Stimulated activated CD4-positive, alpha-beta T cell treated with anti-CD3 and anti-CD28 coated beads, Interleukin-15, amount 100 ng/mL, for 48 hours (primary cell): ENCODE data around the gene NDOR1.
"Not testable (repeated sequence)": the region's sequence is repeated elsewhere in the genome, so short reads cannot be mapped to it uniquely, and the experiment has no call there.

Experiments
- DNase-seq, 2 donors: peaks; one replicate each; pipeline ENCODE4 v3.0.0-alpha.2; 2020; ENCODE audit warnings: low read depth in 2 of 2

Gene NDOR1

DNA sequence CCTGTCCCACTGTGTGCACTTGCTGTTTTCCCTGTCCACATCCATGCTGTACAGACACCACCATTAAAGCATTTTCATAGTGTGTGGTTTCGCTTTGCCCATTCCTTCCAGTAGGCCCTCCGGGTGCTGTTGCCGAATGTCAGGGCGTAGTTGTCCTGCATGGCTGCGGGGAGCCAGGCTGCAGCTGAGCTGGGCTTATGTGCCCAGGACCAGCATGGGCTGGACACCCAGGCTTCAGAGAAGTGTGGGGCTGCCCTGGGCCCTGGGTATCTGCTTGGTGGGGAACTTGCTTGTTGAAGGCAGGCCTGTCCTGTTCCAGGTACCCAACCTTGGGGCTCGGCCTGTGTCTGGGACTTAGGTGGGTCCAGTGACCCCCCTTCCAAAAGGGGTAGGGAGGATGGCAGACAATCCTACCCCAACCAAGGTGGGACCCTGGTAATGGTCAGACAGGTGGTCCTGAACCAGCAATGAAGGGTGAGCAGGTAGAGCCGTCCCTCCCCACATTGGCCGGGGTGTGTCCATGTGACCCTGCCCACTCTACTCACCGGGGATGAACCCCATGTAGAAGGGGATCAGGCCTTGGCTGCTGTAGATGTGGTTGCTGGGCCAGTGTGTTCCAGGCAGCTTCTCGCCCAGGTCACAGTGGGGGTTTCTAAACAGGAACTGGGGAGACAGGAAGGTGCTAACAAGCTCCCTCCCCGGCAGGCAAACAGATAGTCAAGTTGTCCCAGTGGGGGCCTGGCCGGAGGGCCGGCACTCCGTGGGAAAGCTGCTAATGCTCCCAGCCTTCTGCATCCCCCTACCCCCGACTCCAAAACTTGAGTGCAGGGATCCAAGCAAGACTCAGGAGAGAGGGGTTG, 38.4 kb downstream of the NDOR1 start:
- DNase-seq: no peak

DNA sequence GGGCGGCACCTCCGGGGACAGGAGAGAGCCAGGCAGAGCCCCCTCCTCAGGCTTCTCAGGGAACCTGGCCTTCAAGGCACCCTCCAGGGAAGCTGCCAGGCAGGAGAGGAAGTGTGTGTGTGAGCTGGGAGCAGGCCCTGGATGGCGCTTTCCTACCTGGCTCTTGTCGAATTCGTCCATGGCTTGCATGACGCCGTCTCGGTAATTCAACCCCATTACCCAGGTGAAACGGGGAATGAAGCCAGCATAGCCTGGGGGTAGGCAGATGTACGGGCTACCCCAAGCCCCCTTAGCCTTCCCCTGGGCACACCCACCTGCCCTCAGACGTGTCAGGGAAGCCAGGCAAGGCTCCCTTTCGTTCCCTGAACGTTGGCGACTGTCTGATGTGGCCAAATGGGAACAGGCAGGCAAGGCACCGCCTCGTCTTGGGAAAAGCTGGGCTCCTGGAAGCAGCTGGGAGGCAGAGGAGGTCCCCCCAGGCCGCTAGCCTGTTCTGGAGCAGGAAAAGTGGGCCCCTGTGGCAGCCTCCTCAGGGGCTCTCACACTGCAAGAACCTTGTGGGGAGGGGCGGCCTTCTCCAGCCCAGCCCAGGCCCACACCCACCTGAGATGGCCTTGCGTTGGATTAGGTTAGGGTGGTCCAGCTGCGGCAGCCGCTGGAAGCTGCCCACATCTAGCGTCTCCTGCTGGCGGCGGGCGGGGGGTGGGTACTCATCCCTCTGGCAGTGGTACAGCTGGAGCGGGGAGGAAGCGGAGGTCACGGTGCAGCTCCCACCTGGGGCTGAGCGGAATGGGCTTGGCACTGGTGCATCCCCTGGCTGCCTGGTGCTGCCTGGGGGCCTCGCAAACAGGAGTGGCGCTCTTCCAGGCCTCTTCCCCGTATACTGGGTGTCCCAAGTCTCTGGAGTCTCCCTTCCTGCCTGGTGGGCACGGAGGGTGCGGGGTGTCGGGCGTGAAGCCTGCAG, 39.3 kb downstream of the NDOR1 start:
- no peak for DNase-seq

DNA sequence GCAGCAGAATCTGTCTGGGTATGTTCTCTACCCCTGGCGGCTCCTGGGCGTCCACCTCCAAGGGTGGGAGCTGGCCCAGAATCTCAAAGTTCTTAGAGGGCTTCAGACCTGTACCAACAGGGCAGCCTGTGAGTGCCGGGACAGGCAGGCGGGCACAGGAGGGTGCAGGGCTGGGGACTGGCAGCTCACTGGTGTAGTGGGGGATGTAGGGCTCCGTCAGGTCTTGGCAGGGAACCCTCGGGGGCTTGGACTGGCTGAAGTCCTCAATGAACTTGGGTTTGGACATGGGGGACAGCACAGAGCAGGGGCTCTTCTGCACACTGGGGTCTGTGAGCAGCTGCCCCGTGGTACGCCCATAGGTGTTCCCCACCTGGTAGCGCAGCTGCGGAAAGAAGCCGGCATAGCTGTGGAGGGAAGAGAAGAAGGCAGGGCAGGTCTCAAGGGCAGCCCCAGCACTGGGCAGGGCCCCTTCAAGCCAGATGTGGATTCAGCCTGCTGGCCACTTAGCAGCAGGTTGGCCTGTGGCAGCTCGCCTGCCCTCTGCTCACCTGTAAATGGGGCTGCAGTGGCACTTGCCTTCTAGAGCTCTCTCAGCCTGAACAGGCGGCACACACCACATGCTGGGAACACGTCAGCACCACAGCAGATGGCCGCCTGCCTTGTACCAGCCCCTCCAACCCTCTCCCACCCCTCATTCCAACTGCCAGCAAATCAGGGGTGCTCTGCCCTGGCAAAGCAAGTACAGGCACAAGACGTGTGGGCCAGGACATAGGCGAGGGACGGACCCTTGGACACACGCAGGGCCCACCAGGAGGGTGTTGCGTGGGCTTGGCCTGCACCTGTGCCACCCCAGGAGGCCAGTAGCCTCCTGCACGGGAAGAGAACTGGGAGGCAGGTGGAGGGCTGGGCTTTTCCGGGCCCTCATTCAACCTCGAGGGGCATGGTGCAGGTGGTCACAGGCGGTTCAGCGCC, 40.2 kb downstream of the NDOR1 start:
- no peak for DNase-seq

DNA sequence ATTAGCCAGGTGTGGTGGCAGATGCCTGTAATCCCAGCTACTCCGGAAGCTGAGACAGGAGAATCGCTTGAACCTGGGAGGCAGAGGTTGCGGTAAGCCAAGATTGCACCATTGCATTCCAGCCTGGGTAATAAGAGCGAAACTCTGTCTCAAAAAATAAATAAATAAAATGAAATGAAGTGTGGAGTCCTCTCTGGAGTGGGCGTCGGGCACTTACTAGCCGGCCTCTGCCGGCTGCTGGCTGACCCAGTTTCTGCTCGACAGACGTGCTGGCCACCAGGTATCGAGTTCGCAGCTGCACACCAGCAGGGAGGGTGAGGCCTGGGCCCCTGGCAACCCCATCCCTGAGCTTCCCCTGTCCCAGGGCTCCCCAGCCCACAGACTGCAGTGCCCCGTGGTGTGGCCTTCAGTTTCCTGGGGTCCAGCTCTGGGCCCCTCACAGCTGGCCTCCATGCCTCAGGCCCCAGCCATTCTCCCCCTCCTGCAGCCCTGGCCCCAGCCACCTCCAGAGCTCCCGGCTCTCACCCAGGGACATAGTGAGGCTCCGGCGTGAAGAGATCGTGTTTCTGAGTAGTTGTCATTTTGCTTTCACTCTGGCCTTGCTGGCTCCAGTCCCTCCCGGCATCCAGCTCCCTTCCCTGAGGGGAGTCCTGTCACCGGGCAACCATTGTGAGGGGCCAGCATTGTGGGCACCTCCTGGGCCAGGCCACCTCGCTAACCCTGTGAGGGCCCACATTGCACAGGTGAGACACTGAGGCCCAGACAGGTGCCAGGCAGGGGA, 41.8 kb downstream of the NDOR1 start:
- DNase-seq: no peak

DNA sequence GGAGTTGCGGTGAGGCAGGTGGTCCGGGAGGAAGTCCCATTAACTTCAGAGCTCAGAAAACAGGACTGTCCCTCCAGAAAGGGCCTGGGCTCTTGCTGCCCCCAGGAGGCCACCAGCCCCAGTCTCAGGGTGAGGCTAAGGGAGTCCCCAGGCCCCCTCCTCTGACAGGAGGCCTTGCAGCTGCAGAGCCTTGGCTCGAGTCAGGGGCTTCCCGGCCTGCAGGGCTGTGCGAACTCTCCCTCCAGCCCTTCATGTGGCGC, 42.3 kb downstream of the NDOR1 start:
- no peak for DNase-seq

DNA sequence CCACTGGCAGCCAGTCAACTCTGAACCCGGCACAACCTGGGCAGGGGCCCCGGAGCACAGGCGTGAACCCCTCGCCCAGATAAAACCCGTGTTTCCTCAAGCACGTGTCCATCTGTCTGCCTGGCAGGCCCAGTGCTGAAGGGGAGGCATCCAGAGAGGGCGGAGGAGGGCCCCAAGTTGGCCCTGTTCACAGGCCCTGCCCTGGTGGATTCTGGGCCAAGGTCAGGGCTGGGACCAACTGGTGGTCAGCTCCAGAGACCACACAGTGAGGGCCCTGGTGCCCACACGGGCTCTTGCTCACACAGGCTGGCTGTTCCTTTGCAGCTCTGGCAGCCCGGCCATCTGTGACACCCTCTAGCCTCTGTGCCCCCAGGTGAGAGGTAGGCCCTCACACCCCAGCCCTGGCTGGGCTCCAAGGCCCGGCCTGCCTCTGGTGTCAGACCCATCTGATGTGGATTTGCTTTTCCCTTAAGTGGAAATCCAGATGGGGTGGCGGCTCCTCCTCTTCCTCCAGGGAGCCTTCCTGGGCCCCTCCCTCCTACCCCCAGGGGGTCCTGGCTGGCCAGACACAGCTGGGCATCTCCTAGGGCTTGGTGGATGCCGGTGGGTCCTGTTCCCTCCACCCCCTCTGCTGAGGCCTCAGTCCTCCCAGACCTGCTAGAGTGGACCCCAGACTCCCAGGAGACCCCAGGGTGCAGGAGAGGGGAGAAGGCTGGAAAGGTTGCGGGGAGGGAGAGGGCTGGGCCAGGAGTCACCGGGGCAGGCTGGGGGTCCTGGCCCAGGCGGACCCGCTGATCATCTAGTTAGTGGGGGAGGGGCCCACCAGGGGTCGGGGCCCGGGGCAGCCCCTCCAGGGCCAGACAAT, 45.1 kb downstream of the NDOR1 start:
- no peak for DNase-seq

DNA sequence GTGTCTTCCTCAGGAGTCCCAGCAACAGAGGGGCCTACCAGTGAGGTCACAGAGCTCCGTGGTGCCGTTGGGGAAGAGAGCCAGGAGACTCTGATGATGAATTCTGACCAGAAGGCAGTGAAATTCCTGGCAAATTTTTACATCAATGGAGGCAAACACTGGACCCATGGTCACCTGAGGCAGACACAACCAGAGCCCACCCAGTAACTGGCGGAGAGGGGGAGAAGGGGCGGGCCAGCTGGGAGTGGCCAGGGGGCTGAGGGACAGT, 45.6 kb downstream of the NDOR1 start, which contains the start of gene STPG3:
TSS of gene STPG3 (plus strand) at position 93 of the 268 bp plus-strand sequence. CDS start at position 94, 1 bp downstream.
- DNase-seq: no peak

DNA sequence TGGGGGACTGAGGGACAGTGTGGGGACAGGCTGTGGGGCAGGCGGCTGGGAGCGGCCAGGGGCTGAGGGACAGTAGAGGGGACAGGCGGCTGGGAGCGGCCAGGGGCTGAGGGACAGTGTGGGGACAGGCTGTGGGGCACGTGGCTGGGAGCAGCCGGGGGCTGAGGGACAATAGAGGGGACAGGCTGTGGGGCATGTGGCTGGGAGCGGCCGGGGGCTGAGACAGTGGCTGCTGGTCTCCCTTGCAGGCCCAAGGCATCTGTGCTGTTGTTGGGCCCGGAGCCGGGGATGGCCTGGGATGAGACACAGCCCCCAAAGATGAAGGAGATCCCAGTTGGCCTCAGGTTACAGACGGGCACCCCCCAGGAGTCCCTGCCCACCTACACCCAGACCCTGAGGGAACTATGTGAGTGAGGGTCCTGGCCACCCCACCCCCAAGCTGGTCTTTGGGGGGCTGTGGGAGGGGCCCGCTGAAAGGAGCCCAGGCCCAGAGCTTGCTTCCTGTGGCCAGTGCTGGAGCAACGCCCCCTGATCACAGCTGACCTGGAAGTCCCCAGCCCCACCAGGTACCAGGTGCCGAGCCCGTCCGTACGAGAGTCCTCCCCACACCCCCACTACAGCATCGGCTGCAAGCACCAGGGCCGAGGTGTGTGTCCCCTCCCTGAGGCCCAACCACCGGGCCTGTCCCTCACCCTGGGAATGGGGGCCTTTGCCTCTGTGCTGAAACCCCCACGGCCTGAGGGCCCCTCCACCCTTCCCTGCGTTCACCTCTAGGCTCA, 46.2 kb downstream of the NDOR1 start:
- no peak for DNase-seq

DNA sequence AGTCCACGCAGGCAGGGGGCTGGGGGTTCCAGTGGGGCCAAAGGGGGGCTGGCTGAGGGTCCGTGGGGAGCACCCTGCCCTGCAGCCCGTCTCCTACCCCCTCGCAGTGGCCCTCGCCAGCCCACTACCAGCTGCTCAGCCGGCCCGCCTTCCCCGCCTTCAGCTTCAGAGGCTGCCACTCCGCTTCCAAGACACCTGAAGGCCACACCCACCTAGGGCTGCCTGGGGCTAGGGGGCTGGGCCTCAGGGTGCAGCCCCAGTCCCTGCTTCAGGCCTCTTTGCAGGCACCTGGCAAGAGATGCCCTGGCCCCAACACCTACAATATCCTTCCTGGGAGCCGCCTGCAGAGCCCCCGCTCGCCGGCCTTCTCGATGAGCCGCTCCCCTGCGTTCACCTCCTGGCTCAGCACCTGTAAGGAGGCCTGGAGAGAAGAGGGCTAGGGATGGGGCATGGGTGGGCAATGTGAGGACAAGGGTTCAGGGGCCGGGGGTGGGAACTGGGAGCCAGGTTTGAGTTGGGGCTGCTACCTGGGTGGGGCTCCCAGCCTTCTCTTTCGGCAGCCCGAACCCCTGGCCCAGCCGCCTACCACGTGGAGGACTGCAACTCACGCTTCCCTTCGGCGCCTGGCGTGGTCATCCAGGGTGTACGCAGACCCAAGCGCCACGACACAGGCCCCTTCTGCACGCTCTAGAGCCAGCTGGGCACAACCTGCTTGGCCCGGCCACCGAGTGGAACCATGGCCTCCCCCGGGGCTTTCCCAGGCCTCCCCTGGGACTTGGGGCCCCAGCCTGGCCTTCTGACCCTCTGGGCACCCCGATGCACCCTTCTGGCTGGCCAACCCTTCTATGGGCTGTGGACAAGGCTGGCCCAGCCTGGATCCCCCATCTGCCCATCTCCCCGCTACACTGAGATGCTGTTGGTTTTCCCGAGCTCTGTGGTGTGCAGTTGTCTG, 47.3 kb downstream of the NDOR1 start:
- no peak for DNase-seq

DNA sequence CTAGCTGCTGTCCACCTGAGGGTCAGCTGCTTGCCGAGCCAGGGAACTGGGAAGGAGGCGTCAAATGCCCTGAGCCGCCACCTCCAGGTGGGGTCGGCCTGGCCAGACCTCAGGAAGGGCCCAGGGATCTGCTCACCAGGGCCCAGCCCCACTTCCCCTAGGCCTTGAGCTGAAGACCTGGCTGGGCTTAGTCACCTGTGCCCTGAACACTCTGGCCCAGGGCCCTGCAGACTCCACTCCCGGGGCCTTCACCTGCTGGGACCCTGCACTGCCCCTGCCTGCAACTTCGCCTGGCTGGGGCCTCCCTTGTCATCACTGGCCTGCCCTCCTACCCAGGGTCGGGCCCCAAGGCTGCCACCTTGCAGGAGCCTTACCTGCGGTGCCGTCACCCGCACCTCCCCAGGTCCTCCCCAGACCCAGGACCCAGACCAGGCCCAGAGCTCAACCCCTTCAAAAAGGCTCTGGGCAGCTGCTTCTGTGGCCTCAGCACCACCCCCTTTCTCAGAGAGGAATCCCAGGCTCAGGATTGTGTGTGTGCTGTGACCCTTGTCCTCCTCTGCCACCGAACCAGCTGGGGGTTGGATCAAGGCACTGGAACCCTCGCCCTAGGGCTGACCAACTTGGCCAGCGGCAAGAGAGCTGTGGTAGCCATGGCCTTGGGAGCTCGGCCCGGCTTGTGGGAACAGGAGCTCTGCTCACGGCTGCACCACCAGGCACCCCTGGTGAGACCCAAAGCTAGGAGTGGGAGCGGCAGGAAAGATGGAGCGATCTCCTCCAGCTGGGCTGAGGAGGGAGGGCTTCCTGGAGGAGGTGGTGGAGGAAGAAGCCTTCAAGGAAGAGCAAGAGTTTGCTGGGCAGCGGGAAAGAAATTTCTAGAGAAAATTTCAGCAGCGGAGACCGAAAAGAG, 48.5 kb downstream of the NDOR1 start:
- no peak for DNase-seq

DNA sequence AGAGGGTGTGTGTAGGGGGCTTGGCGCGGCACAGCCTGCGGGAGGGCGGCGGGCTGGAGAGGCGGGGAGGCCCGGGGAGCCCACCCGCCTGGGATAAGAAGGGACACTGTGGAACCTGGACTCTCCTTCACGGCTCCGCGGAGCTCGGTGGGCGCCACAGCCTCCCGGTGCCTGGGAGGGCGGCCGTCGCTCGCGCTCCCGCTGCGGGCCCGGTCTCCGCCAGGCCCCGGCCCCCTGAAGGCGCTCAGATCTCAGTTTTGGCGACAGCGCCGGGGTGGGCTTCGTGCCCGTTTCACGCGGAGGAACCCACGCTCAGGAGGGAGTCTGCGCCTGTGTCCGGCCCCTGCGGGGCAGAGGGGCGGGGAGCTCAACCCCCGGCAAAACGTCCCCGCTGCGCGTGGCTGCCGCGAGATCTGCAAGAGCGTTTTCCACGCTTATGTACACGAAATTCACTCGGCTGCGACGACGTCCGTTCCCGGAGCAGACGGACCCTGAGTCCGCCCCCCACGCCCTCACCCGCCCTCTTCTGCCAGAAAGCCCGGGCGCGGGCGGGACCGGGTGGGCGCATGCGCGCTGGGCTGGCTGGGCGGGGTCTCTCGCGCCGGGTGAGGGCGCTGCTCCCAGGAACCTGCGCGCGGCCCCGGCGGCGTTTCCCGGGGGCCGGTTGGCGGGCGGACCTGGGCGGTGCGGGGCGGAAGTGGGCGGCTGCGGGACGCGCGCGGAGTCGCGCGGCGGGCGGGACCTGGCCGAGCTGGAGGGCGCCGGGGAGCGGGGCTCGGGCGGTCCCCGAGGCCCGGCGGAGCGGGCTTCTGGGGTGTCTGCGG, 49.3 kb downstream of the NDOR1 start, which contains the start of gene NELFB:
TSS of gene NELFB (plus strand) at position 704 of the 824 bp plus-strand sequence.
- peak; percentile 82 to 94 for DNase-seq

DNA sequence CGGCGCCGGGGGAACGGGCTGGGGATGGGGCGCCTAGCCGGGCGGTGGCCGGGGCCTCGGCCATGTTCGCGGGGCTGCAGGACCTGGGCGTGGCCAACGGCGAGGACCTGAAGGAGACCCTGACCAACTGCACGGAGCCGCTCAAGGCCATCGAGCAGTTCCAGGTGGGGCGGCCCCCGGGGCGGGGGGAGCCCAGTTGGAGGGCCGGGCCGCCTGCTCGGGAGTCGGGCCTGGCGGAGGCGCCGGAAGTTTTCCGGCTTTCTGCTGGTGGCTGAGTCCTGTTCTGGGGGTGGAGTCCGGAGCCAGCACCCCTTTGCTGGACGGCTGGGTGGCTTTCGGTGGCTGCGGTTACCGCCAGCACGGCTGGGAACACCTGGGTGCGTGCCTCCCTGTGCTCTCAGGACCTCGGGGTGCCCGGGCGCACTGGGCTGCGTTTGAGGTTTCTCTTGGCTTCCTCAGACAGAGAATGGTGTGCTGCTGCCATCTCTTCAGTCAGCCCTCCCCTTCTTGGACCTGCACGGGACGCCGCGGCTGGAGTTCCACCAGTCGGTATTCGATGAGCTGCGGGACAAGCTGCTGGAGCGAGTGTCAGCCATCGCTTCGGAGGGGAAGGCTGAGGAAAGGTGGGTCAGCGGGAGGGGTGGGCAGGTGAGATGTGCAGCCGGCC, 50.1 kb downstream of the NDOR1 start:
- peak in 1 of 2 donors; percentile 22 for DNase-seq

DNA sequence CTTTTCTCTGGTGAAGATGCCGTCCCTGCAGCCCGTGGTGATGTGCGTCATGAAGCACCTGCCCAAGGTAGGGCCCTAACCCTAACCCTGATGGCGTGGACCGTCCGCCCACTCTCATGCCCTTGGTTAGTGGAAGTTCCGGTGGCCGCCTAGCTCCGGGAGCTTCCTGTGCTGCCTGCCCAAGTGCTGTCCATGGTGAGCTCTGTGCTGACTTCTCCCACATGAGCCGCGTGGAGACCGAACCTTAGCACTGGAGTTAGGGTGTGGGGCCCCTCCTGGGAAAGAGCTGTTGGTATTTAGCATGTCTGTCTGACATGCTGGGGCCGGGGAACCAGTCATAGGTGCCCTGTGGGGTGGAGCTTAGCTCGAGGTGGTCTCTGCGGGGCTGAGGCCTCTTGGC, 50.9 kb downstream of the NDOR1 start:
- no peak for DNase-seq

DNA sequence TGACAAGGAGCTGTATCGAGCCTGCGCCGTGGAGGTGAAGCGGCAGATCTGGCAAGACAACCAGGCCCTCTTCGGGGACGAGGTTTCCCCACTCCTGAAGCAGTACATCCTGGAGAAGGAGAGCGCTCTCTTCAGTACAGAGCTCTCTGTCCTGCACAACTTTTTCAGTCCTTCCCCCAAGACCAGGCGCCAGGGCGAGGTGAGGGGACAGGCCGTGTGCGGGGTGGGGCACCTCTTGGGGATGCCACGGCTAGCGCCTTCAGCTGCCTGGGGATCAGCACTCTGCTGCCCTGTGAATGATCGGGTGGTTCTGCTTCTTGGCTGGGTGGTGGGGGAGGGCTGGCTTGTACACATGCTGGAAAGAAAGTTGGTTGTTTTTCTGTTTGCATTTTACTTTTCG, 51.4 kb downstream of the NDOR1 start:
- no peak for DNase-seq

DNA sequence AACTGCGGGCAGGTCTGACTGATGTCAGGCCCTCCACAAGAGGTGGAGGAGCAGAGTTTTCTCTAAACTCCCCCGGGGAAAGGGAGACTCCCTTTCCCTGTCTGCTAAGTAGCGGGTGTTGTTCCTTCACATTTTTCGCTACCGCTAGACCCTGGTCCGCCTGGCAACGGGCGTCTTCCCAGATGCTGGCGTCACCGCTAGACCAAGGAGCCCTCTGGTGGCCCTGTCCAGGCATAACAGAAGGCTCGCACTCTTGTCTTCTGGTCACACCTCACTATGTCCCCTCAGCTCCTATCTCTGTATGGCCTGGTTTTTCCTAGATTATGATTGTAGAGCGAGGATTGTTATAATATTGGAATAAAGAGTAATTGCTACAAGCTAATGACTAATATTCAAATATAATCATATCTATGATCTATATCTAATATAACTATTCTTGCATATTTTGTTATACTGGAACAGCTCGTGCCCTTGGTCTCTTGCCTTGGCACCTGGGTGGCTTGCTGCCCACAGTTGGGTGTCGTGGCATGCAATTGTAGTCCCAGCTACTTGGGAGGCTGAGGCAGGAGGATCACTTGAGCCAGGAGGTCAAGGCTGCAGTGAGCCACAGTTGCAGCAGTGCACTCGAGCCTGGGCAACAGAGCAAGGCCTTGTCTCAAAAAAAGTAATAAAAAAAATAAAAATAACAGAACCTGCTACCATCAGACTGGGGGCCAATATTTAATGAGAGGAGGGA, 56.8 kb downstream of the NDOR1 start:
- not testable (repeated sequence) for DNase-seq
